DOHH2 (cell line): Measurements from ENCODE around the gene ST3GAL3.

ENCODE experiments used
- H3F3A ChIP-seq: fragments of 200-600 bp; sonication (generic), shearing (Covaris generic); 2 replicates; pipeline ENCODE4 v1.6.0; 2016; ENCODE audit warnings: antibody characterized with exemption, mild to moderate bottlenecking; ENCODE audit not compliant: control insufficient read depth, insufficient read depth
- H3K27ac ChIP-seq: fragments of 200-600 bp; sonication (generic); 2 replicates; pipeline ENCODE4 v1.5.1; 2014; ENCODE audit warnings: low read depth, mild to moderate bottlenecking, low read length, moderate library complexity
- H3K27me3 ChIP-seq: fragments of 200-600 bp; sonication (generic); 2 replicates; pipeline ENCODE4 v1.6.1; 2014; ENCODE audit warnings: mild to moderate bottlenecking, low read length, mixed read lengths; ENCODE audit not compliant: control insufficient read depth
- H3K36me3 ChIP-seq: fragments of 200-600 bp; sonication (generic); 2 replicates; pipeline ENCODE4 v1.6.1; 2014; ENCODE audit warnings: mild to moderate bottlenecking, low read length, moderate library complexity, mixed read lengths; ENCODE audit not compliant: control insufficient read depth
- H3K4me1 ChIP-seq: fragments of 200-600 bp; sonication (generic); 2 replicates; pipeline ENCODE4 v1.6.1; 2014; ENCODE audit warnings: mild to moderate bottlenecking, low read length, mixed read lengths; ENCODE audit not compliant: control insufficient read depth
- H3K4me2 ChIP-seq: fragments of 200-600 bp; sonication (generic); 2 replicates; pipeline ENCODE4 v1.6.0; 2014; ENCODE audit warnings: mild to moderate bottlenecking, low read length, moderate library complexity
- H3K4me3 ChIP-seq: fragments of 200-600 bp; sonication (generic); 2 replicates; pipeline ENCODE4 v1.5.1; 2014; ENCODE audit warnings: mild to moderate bottlenecking, low read length, mixed read lengths
- H3K79me2 ChIP-seq: fragments of 200-600 bp; sonication (generic); 2 replicates; pipeline ENCODE4 v1.6.1; 2014; ENCODE audit warnings: mild to moderate bottlenecking, low read length, mixed read lengths; ENCODE audit not compliant: control insufficient read depth
- H3K9me2 ChIP-seq: fragments of 200-600 bp; sonication (generic); replicated peaks from 2 replicates; pipeline ENCODE4 v1.6.1; 2014; ENCODE audit warnings: mild to moderate bottlenecking, low read length, mixed read lengths; ENCODE audit not compliant: control insufficient read depth
- H3K9me3 ChIP-seq: fragments of 200-600 bp; sonication (generic); 2 replicates; pipeline ENCODE4 v1.6.1; 2014; ENCODE audit warnings: antibody characterized with exemption, low read length, mixed read lengths; ENCODE audit not compliant: control insufficient read depth, insufficient read depth
- H4K20me1 ChIP-seq: fragments of 200-600 bp; sonication (generic); 2 replicates; pipeline ENCODE4 v1.6.0; 2014; ENCODE audit warnings: low read depth, mild to moderate bottlenecking, antibody characterized with exemption, low read length, moderate library complexity; ENCODE audit not compliant: control insufficient read depth, insufficient read depth
- EZH2phosphoT487 ChIP-seq: fragments of 200-600 bp; sonication (generic); IDR thresholded peaks from 2 replicates; pipeline ENCODE4 v1.6.1; 2017; ENCODE audit warnings: borderline replicate concordance, mild to moderate bottlenecking, antibody characterized with exemption, low read length, moderate library complexity, mixed read lengths
- TF ChIP-seq, protein P1 (sequence below): fragments of 200-600 bp; sonication (generic); IDR thresholded peaks from one replicate; pipeline ENCODE4 v1.5.1; 2014; ENCODE audit warnings: antibody characterized with exemption, mild to moderate bottlenecking, low read depth, low read length; ENCODE audit not compliant: poor library complexity, severe bottlenecking

The ST3GAL3 gene

DNA sequence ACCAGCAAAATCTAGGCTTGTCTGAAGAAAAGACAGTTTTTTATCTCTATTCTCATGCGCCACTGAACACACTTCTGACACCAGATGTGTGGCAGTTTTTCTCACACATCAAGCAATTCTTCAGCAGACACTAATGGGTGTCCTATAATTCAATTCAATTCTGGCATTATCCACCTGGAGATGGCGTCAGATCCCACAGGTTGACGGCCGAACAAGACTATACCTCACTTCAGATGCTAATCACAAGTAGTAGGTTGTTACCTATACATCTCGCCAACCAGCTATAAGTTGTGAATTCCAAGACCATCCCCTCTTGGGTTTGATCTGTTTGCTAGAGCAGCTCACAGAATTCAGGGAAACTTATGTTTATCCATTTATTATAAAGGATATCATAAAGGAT lies 136.3 kb downstream of the ST3GAL3 start:
- Histone ChIP-seq H3K4me3 (no peak overlapping the region), H3K9me3 (no peaks in the 10 kb centered on the region), H3K27me3 (no peaks in the 10 kb centered on the region), H3K9me2 (no peaks in the 10 kb centered on the region), H3K4me1 (peaks cover 5% of the 10 kb centered on the region; the same call in 1 of the 2 replicates), H3F3A (no peaks in the 10 kb centered on the region), H4K20me1 (no peaks in the 10 kb centered on the region), H3K79me2 (no peaks in the 10 kb centered on the region), H3K27ac (no peak overlapping the region), H3K4me2 (no peak overlapping the region), H3K36me3 (peaks cover 26% of the 10 kb centered on the region)
- no peak for TF ChIP-seq EZH2phosphoT487
- TF ChIP-seq, protein P1, sequence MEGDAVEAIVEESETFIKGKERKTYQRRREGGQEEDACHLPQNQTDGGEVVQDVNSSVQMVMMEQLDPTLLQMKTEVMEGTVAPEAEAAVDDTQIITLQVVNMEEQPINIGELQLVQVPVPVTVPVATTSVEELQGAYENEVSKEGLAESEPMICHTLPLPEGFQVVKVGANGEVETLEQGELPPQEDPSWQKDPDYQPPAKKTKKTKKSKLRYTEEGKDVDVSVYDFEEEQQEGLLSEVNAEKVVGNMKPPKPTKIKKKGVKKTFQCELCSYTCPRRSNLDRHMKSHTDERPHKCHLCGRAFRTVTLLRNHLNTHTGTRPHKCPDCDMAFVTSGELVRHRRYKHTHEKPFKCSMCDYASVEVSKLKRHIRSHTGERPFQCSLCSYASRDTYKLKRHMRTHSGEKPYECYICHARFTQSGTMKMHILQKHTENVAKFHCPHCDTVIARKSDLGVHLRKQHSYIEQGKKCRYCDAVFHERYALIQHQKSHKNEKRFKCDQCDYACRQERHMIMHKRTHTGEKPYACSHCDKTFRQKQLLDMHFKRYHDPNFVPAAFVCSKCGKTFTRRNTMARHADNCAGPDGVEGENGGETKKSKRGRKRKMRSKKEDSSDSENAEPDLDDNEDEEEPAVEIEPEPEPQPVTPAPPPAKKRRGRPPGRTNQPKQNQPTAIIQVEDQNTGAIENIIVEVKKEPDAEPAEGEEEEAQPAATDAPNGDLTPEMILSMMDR = no peak

DNA sequence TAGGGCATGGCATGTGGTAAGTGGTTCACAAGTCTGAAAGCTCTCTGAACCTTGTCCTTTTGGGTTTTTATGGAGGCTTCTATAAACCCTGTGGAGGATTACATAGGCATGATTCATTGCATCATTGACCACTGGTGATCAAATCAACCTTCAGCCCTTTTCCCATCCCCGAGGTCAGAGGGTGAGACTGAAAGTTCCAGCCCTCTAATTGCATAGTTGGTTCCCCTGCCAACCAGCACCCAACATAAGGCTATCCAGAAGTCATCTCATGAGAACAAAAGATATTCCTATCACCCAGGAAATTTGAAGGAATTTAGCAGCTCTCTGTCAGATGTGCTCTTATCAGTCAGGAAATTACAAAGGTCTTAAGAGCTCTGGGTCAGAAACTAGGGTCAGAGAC lies 136.8 kb downstream of the ST3GAL3 start:
- Histone ChIP-seq H3K27me3 (no peaks in the 10 kb centered on the region), H3K27ac (no peak overlapping the region), H4K20me1 (no peaks in the 10 kb centered on the region), H3K4me3 (no peak overlapping the region), H3F3A (no peaks in the 10 kb centered on the region), H3K4me1 (peaks cover 5% of the 10 kb centered on the region; the same call in 1 of the 2 replicates), H3K9me2 (no peaks in the 10 kb centered on the region), H3K4me2 (no peak overlapping the region), H3K79me2 (no peaks in the 10 kb centered on the region), H3K9me3 (no peaks in the 10 kb centered on the region), H3K36me3 (peaks cover 23% of the 10 kb centered on the region)
- TF ChIP-seq, protein P1 = no peak
- TF ChIP-seq EZH2phosphoT487 = no peak

DNA sequence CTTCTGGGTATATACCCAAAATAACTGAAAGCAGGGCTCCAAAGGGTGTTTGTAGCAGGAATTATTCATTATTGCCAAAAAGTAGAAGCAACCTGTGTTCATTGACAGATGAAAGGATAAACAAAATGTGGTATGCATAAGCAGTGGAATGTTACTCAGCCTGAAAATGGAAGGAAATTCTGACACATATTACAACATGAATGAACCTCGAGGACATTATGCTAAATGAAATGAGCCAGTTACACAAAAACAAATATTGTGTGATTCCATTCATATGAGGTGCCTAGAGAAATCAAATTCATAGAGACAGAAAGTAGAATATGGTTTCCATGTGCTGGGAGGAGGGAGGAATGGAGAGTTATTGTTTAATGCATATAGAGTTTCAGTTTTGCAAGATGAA lies 140.0 kb downstream of the ST3GAL3 start:
- Histone ChIP-seq H3K9me3 (no peaks in the 10 kb centered on the region), H3K27ac (no peak overlapping the region), H3K27me3 (no peaks in the 10 kb centered on the region), H4K20me1 (no peaks in the 10 kb centered on the region), H3F3A (no peaks in the 10 kb centered on the region), H3K9me2 (no peaks in the 10 kb centered on the region), H3K4me1 (peaks cover 7% of the 10 kb centered on the region), H3K36me3 (peaks cover 9% of the 10 kb centered on the region), H3K4me2 (no peak overlapping the region), H3K79me2 (no peaks in the 10 kb centered on the region), H3K4me3 (no peak overlapping the region)
- TF ChIP-seq, protein P1 = no peak
- no peak for TF ChIP-seq EZH2phosphoT487

- H3K36me3 ChIP-seq = peaks cover 8% of the 10 kb centered on the region
- no peaks in the 10 kb centered on the region for H3K9me3 ChIP-seq
- H4K20me1 ChIP-seq = no peaks in the 10 kb centered on the region
- peaks cover 8% of the 10 kb centered on the region for H3K4me1 ChIP-seq
- TF ChIP-seq EZH2phosphoT487 = no peak
- TF ChIP-seq, protein P1 = no peak
- H3K27me3 ChIP-seq = no peaks in the 10 kb centered on the region
- H3K4me3 ChIP-seq = no peak overlapping the region
- H3K79me2 ChIP-seq = no peaks in the 10 kb centered on the region
- H3K4me2 ChIP-seq = no peak overlapping the region
- H3K27ac ChIP-seq = no peak overlapping the region
- H3K9me2 ChIP-seq = no peaks in the 10 kb centered on the region
- no peaks in the 10 kb centered on the region for H3F3A ChIP-seq
Observed at GRCh38 chr1:43847882-43848281, 140.5 kb downstream of the ST3GAL3 start.
